HEK293 (cell line): ENCODE results near the gene STEAP2.
A peak's percentile ranks its signal among the peaks of the same experiment; 100 is the strongest.
"Not testable (repeated sequence)": the region's sequence is repeated elsewhere in the genome, so short reads cannot be mapped to it uniquely, and the experiment has no call there.

Experiments
- CTCF ChIA-PET: fragments of 350-600 bp; formaldehyde crosslinking; extraction: SDS; loops from one replicate; lab custom pipeline; 2021; ENCODE audit warnings: antibody characterized with exemption; lab: Yijun Ruan, JAX
- POLR2A ChIA-PET: fragments of 300-600 bp; formaldehyde crosslinking; extraction: SDS; loops from one replicate; lab custom pipeline; 2020; ENCODE audit warnings: antibody characterized with exemption, inconsistent platforms; lab: Yijun Ruan, JAX
- H3K27ac ChIP-seq: fragments of 200-500 bp; sonication (Bioruptor generic); 2 replicates; pipeline ENCODE4 v1.5.1; 2014; ENCODE audit warnings: low read depth, low read length, control low read depth, inconsistent platforms; ENCODE audit errors: extremely low read depth
- H3K36me3 ChIP-seq, 2 experiments: fragments of 200-500 bp in 1 of 2; sonication (Bioruptor generic) in 1 of 2; 1 replicate in 1 of 2; 2 replicates in 1 of 2; pipeline ENCODE4 v1.5.1; 2014 to 2017; ENCODE audit warnings: inconsistent platforms in 2 of 2, low read length in 2 of 2; ENCODE audit not compliant: control insufficient read depth in 2 of 2, insufficient read depth in 1 of 2
- H3K4me1 ChIP-seq: fragments of 200-500 bp; sonication (Bioruptor generic); 2 replicates; pipeline ENCODE4 v1.5.1; 2014; ENCODE audit warnings: mild to moderate bottlenecking, low read length, inconsistent platforms; ENCODE audit not compliant: control insufficient read depth, insufficient read depth
- H3K4me3 ChIP-seq: 2 replicates; pipeline ENCODE4 v1.5.1; 2011; ENCODE audit warnings: low read depth, mild to moderate bottlenecking, control low read depth, low read length, moderate library complexity
- H3K9me3 ChIP-seq: fragments of 200-500 bp; sonication (Bioruptor generic); 2 replicates; pipeline ENCODE4 v1.5.1; 2014; ENCODE audit warnings: low read depth, low read length, inconsistent platforms; ENCODE audit not compliant: control insufficient read depth, insufficient read depth
- AEBP2 ChIP-seq: fragments of 450-650 bp; formaldehyde crosslinking; IDR thresholded peaks from 2 replicates; pipeline ENCODE4 v1.5.1; 2016; ENCODE audit warnings: missing biosample characterization, missing genetic modification characterization, borderline replicate concordance
- GFI1B ChIP-seq: fragments of 450-650 bp; formaldehyde crosslinking; IDR thresholded peaks from 2 replicates; pipeline ENCODE4 v1.5.1; 2016; ENCODE audit warnings: missing biosample characterization, missing genetic modification characterization
- IKZF3 ChIP-seq: fragments of 450-650 bp; IDR thresholded peaks from 2 replicates; pipeline ENCODE4 v1.5.0; 2018; ENCODE audit warnings: missing biosample characterization, mild to moderate bottlenecking, missing genetic modification characterization, moderate library complexity
- KLF10 ChIP-seq: fragments of 450-650 bp; IDR thresholded peaks from 2 replicates; pipeline ENCODE4 v1.5.1; 2018; ENCODE audit warnings: missing biosample characterization, mild to moderate bottlenecking, missing genetic modification characterization
- KLF9 ChIP-seq: fragments of 450-650 bp; formaldehyde crosslinking; IDR thresholded peaks from 2 replicates; pipeline ENCODE4 v1.5.1; 2016; ENCODE audit warnings: missing biosample characterization, missing genetic modification characterization, low read depth
- REPIN1 ChIP-seq: fragments of 450-650 bp; formaldehyde crosslinking; IDR thresholded peaks from 2 replicates; pipeline ENCODE4 v1.5.1; 2017; ENCODE audit warnings: missing biosample characterization, missing genetic modification characterization, low read depth
- SCRT1 ChIP-seq: fragments of 450-650 bp; formaldehyde crosslinking; IDR thresholded peaks from 2 replicates; pipeline ENCODE4 v1.5.1; 2016; ENCODE audit warnings: missing biosample characterization, missing genetic modification characterization, borderline replicate concordance
- SCRT2 ChIP-seq: fragments of 450-650 bp; formaldehyde crosslinking; IDR thresholded peaks from 2 replicates; pipeline ENCODE4 v1.5.1; 2016; ENCODE audit warnings: missing biosample characterization, missing genetic modification characterization
- TRIM28 ChIP-seq: IDR thresholded peaks from 2 replicates; pipeline ENCODE4 v1.6.1; 2011; ENCODE audit warnings: low read length, control low read depth, borderline replicate concordance
- ZBTB17 ChIP-seq: fragments of 450-650 bp; formaldehyde crosslinking; IDR thresholded peaks from 2 replicates; pipeline ENCODE4 v1.5.1; 2016; ENCODE audit warnings: missing biosample characterization, missing genetic modification characterization
- ZFP41 ChIP-seq: fragments of 450-650 bp; formaldehyde crosslinking; IDR thresholded peaks from 2 replicates; pipeline ENCODE4 v1.5.1; 2016; ENCODE audit warnings: missing biosample characterization, missing genetic modification characterization, borderline replicate concordance
- ZNF10 ChIP-seq: fragments of 450-650 bp; formaldehyde crosslinking; IDR thresholded peaks from 2 replicates; pipeline ENCODE4 v1.5.1; 2017; ENCODE audit warnings: missing biosample characterization, missing genetic modification characterization
- ZNF138 ChIP-seq: fragments of 450-650 bp; formaldehyde crosslinking; IDR thresholded peaks from 2 replicates; pipeline ENCODE4 v1.5.1; 2016; ENCODE audit warnings: missing biosample characterization, missing genetic modification characterization, borderline replicate concordance
- ZNF140 ChIP-seq: fragments of 450-650 bp; formaldehyde crosslinking; IDR thresholded peaks from 2 replicates; pipeline ENCODE4 v1.5.1; 2016; ENCODE audit warnings: missing biosample characterization, missing genetic modification characterization
- ZNF146 ChIP-seq: fragments of 450-650 bp; formaldehyde crosslinking; IDR thresholded peaks from 2 replicates; pipeline ENCODE4 v1.5.1; 2016; ENCODE audit warnings: missing biosample characterization, missing genetic modification characterization
- ZNF155 ChIP-seq: fragments of 450-650 bp; formaldehyde crosslinking; IDR thresholded peaks from 2 replicates; pipeline ENCODE4 v1.5.1; 2016; ENCODE audit warnings: missing biosample characterization, missing genetic modification characterization
- ZNF266 ChIP-seq: fragments of 450-650 bp; formaldehyde crosslinking; IDR thresholded peaks from 2 replicates; pipeline ENCODE4 v1.5.1; 2016; ENCODE audit warnings: missing biosample characterization, missing genetic modification characterization, low read depth
- ZNF311 ChIP-seq: fragments of 450-650 bp; formaldehyde crosslinking; IDR thresholded peaks from 2 replicates; pipeline ENCODE4 v1.5.1; 2017; ENCODE audit warnings: missing biosample characterization, missing genetic modification characterization, borderline replicate concordance
- ZNF394 ChIP-seq: fragments of 450-650 bp; formaldehyde crosslinking; IDR thresholded peaks from 2 replicates; pipeline ENCODE4 v1.5.1; 2016; ENCODE audit warnings: missing biosample characterization, missing genetic modification characterization, mild to moderate bottlenecking, moderate library complexity, borderline replicate concordance
- ZNF416 ChIP-seq: fragments of 450-650 bp; formaldehyde crosslinking; IDR thresholded peaks from 2 replicates; pipeline ENCODE4 v1.5.1; 2016; ENCODE audit warnings: missing biosample characterization, missing genetic modification characterization
- ZNF48 ChIP-seq: fragments of 450-650 bp; formaldehyde crosslinking; IDR thresholded peaks from 2 replicates; pipeline ENCODE4 v1.5.1; 2016; ENCODE audit warnings: missing biosample characterization, missing genetic modification characterization
- ZNF701 ChIP-seq: fragments of 450-650 bp; formaldehyde crosslinking; IDR thresholded peaks from 2 replicates; pipeline ENCODE4 v1.5.1; 2016; ENCODE audit warnings: missing biosample characterization, missing genetic modification characterization
- ZNF76 ChIP-seq: fragments of 450-650 bp; formaldehyde crosslinking; IDR thresholded peaks from 2 replicates; pipeline ENCODE4; 2016; ENCODE audit warnings: low read depth, missing biosample characterization, missing genetic modification characterization, borderline replicate concordance
- ZNF776 ChIP-seq: fragments of 450-650 bp; formaldehyde crosslinking; IDR thresholded peaks from 2 replicates; pipeline ENCODE4 v1.5.0; 2017; ENCODE audit warnings: missing biosample characterization, missing genetic modification characterization, borderline replicate concordance
- TF ChIP-seq, protein P1 (sequence below): IDR thresholded peaks from 2 replicates; pipeline ENCODE4 v1.6.1; 2011; ENCODE audit warnings: mild to moderate bottlenecking, low read depth, low read length, borderline replicate concordance
- TF ChIP-seq, protein P2 (sequence below): fragments of 450-650 bp; formaldehyde crosslinking; IDR thresholded peaks from 2 replicates; pipeline ENCODE4 v1.5.1; 2016; ENCODE audit warnings: missing biosample characterization, missing genetic modification characterization

The STEAP2 gene

GRCh38 chr7:90180649-90181048 lies 30.9 kb upstream of the STEAP2 start (continued):
- TF ChIP-seq ZNF311 (tag by site-specific recombination) (no peak), AEBP2 (tag by site-specific recombination) (no peak), ZFP41 (tag by site-specific recombination) (no peak), ZBTB17 (no peak), ZNF416 (no peak)

GRCh38 chr7:90181485-90181884 lies 30.1 kb upstream of the STEAP2 start:
- CTCF ChIA-PET, result no interaction called here
- no peak overlapping the region for H3K27ac ChIP-seq

GRCh38 chr7:90186290-90186689 lies 25.2 kb upstream of the STEAP2 start:
- H3K27ac ChIP-seq, POLR2A ChIA-PET, H3K4me1 ChIP-seq, H3K9me3 ChIP-seq, H3K4me3 ChIP-seq, H3K36me3 ChIP-seq: not testable (repeated sequence)
- CTCF ChIA-PET, result interaction anchor here (0.6 kb wide), 1 partner anchor 160 kb away, joined by 3 read pairs; no protein-coding TSS in a partner anchor
- TF ChIP-seq ZNF146, result peak; percentile 83

More at GRCh38 chr7:90181485-90181884, 30.1 kb upstream of the STEAP2 start:
- Histone ChIP-seq H3K4me3 (no peak overlapping the region), H3K9me3 (no peaks in the 10 kb centered on the region), H3K36me3 (no peaks in the 10 kb centered on the region), H3K4me1 (no peaks in the 10 kb centered on the region)
- POLR2A ChIA-PET, result no interaction called here
- TF ChIP-seq ZNF266 (tag by site-specific recombination) (no peak), REPIN1 (tag by site-specific recombination) (no peak), IKZF3 (tag by site-specific recombination) (no peak), ZNF155 (tag by site-specific recombination) (no peak), SCRT2 (tag by site-specific recombination) (no peak), ZNF140 (no peak), ZNF76 (tag by site-specific recombination) (no peak), ZNF48 (tag by site-specific recombination) (no peak)
- TF ChIP-seq, protein P1, sequence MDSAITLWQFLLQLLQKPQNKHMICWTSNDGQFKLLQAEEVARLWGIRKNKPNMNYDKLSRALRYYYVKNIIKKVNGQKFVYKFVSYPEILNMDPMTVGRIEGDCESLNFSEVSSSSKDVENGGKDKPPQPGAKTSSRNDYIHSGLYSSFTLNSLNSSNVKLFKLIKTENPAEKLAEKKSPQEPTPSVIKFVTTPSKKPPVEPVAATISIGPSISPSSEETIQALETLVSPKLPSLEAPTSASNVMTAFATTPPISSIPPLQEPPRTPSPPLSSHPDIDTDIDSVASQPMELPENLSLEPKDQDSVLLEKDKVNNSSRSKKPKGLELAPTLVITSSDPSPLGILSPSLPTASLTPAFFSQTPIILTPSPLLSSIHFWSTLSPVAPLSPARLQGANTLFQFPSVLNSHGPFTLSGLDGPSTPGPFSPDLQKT, result no peak

DNA sequence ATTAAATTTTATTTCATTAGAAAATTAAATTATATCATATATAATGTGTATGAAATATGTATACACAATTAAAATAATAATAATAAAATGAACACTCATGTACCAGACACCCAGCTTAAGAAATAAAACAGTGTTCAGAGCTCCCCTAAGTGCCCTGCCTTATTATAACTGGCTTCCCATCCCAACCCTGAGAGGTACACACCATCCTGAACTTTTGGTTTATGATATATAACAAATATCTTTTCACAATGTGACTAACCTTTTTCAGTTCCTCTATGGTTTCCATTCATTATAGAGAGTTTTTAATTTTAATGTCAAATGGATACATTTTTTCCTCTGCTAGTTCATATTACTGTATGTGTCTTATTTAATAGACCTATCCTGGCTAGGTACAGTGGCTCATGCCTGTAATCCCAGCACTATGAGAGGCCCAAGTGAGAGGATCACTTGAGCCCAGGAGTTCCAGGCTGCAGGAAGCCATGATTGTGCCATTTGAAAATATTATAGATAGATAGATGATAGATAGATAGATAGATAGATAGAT lies 24.0 kb upstream of the STEAP2 start:
- Histone ChIP-seq H3K27ac (no peak overlapping the region), H3K36me3 (no peaks in the 10 kb centered on the region), H3K9me3 (no peaks in the 10 kb centered on the region; the same call in 1 of the 2 replicates), H3K4me3 (no peak overlapping the region), H3K4me1 (no peaks in the 10 kb centered on the region)
- TF ChIP-seq GFI1B (no peak), ZNF138 (no peak), ZNF701 (no peak), ZNF394 (no peak), ZNF311 (tag by site-specific recombination) (no peak), KLF9 (tag by site-specific recombination) (no peak), SCRT1 (no peak), ZNF10 (tag by site-specific recombination) (no peak), TRIM28 (no peak), ZNF776 (no peak), KLF10 (tag by site-specific recombination) (no peak)
- TF ChIP-seq, protein P2, sequence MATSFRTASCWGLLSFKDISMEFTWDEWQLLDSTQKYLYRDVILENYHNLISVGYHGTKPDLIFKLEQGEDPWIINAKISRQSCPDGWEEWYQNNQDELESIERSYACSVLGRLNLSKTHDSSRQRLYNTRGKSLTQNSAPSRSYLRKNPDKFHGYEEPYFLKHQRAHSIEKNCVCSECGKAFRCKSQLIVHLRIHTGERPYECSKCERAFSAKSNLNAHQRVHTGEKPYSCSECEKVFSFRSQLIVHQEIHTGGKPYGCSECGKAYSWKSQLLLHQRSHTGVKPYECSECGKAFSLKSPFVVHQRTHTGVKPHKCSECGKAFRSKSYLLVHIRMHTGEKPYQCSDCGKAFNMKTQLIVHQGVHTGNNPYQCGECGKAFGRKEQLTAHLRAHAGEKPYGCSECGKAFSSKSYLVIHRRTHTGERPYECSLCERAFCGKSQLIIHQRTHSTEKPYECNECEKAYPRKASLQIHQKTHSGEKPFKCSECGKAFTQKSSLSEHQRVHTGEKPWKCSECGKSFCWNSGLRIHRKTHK, result no peak
- CTCF ChIA-PET, result interaction anchor here (0.8 to 2.1 kb wide), 3 partner anchors 9 to 33 kb away, joined by 3 to 8 read pairs (median 3); partner anchors contain the start of gene STEAP1
- POLR2A ChIA-PET, result no interaction called here
